ENCODE results near the gene KRT15. TPM values are rescaled to one million over a fixed set of nuclear protein-coding genes. Genes with fewer than 3 reads are reported as not detected.

The KRT15 gene
- total RNA-seq, 1 donor from 2014 or later: 0.16 TPM

DNA sequence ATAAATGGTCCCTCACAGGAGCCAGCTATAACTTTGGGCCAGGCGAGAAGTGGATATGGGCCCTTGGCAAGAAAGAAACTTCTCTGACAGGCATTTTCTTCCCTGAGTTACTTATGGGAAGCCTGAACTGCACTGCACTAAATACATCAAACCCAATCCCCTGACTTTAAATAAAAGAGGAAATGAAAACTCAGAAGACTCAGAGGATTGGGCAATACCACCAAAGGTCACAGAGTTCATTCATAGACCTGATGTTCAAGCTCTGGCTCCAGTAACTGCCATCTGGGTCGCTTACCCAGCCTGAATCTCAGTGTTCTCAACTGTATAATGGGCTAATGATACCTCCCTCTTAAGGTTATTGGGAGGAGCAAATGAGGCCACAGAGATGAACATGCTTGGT is 38.6 kb downstream of the KRT15 start:
- no peak for DNase-seq

DNA sequence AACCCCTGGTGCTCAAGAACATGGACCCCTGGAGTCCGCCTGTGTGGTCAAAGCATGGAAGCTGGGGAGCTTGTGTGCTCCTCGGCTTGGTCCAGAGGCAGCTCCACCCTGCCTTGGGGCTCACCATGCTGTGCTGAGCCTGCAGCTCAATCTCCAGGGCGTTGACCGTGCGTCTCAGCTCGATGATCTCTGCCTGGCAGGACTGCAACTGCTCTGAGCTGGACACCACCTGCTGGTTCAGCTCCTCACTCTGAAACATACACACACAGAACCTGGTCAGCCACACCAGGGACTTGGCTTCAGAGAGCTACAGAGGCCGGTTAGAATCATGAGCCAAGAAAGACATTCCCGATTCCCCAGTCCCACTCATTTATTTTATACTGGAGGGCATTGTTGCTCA is 40.5 kb downstream of the KRT15 start:
- DNase-seq: no peak

DNA sequence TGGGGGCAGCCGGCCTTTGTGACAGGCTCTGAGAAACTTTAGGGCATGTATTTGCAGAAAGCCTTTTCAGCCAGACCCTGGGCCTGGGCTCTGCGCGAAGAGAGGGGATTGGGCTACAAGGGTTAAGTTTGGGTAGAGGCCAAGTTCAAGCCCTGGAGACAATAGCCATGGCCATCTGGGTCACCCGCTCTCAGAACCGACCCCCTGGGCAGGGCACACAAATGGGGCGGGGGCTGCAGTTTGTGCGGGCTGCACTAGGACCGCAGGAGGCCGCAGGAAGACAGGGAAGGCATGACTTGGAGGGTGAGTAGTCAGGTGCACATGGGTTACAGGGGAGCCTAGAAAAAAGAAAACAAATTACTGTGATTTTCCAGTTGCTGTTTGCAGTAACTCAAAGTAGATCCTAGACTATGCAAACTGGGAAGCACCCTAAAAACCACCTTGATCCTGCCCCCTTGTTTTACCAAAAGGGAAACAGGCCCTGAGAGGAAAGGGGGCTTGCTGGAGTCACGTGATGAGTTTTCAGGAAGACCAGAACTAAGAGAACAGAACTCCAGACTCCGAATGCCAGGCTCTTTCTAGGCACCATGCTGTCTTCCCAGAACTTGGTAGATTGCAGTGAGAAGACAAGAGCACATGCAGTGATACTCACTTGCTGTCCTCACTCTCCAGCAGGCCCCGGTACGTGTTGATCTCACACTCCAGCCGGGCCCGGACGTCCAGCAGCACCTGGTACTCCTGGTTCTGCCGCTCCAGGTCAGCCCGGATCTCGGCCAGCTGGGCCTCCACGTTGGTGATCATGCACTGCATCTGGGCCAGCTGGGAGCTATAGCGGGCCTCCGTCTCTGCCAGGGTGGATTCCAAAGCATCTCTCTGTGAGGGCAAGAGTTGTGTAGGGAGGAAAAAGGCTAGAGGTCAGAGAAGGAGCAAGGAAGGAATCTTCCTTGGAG is 41.5 kb downstream of the KRT15 start:
- DNase-seq: no peak

GRCh38 chr17:41475421-41475820 is 43.3 kb downstream of the KRT15 start:
- no peak for DNase-seq

DNA sequence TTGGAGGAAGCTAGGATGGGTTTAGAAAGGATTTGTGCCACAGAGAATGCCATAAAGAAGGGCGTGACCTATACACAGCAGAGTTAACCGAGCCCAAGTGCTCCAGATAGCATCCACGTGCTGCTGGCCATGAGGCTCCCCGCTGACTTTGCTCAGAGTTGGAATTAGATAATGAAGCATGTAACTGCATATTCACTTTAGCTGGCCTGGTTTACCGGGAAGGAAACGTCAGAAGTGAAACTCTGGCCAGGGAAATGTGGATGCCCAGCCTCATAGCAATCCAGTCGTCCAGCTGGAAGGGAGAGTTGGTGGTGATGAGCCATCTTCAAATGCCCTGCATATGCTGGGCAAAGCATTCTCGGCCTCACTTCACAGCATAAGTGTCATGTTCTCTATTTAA is 43.8 kb downstream of the KRT15 start:
- no peak for DNase-seq

DNA sequence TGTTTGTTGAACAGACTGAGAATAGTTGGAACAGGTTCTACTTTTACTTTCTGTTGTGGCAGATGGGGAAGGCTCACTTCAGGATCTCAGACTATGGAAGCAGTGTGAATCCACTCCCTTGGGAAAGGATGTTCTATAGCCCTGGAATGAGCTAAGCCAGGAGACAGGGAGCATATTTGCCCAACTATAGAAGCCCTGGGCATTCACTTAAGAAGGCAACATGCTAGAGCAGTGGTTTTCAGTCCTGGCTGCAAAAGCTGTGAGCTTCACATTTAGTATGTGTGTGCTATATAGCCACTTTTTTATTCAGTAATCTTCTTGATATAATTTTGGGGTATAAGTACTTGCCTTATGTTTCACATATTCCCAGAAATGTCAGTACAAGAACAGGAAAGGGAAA is 50.3 kb downstream of the KRT15 start:
- DNase-seq: no peak

- DNase-seq: no peak
These were observed 51.1 kb downstream of the KRT15 start for GRCh38 chr17:41467561-41467960.

DNA sequence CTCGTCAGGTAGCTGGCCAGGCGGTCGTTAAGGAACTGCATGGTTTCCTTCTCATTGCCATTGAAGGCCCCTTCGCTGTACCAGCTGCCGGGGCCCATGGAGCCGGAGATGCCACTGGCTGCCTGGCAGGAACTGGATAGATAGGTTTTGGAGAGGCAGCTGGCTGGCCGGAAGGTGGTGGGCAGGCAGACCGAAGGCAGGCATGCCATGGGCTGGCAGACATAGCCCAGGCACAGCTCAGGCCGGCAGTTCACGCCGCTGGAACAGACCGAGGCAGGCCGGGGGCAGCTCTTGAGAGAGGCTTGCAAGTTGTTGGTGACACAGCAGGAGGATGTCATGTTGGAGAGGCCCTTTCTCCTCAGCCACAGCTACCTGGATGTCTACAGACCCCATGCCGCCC is 51.7 kb downstream of the KRT15 start, which contains the start of gene KRT32:
Gene KRT32 (minus strand): TSS at position 399 of the 400 bp plus-strand sequence. CDS start 61 bp downstream, at position 338.
- DNase-seq: no peak

GRCh38 chr17:41464682-41465081 is 54.0 kb downstream of the KRT15 start:
- DNase-seq: peak; percentile 61

- DNase-seq: no peak
These were observed 54.5 kb downstream of the KRT15 start for GRCh38 chr17:41464173-41464572.

- no peak for DNase-seq
These were observed 54.9 kb downstream of the KRT15 start for GRCh38 chr17:41463746-41464145.

Small RNA genes within 50 kb of the gene (small RNA-seq; reads per million reads assigned to genes)
- gene RNU2-32P: 3.3 reads per million, percentile 88 among the genes with 10 or more reads in this experiment

Other genes starting within 250 kb of the KRT15 start
- gene KRTAP9-7, start 243.2 kb downstream of the KRT15 start, total RNA-seq: not detected
- not detected for gene KRTAP29-1, start 216.0 kb downstream of the KRT15 start, total RNA-seq
- gene KRTAP16-1, start 209.6 kb downstream of the KRT15 start, total RNA-seq: not detected
- gene KRTAP17-1, start 203.2 kb downstream of the KRT15 start, total RNA-seq: not detected
- not detected for gene KRT33A, start 168.1 kb downstream of the KRT15 start, total RNA-seq
- gene KRT33B, start 149.1 kb downstream of the KRT15 start, total RNA-seq: not detected
- gene KRT34, start 136.6 kb downstream of the KRT15 start, total RNA-seq: 0.31 TPM
- gene KRT31, start 121.3 kb downstream of the KRT15 start, total RNA-seq: 0.47 TPM
- gene KRT37, start 94.3 kb downstream of the KRT15 start, total RNA-seq: not detected
- gene KRT38, start 77.9 kb downstream of the KRT15 start, total RNA-seq: not detected
- not detected for gene KRT32, start 51.5 kb downstream of the KRT15 start, total RNA-seq
- not detected for gene KRT35, start 37.7 kb downstream of the KRT15 start, total RNA-seq
- gene KRT36, start 29.0 kb downstream of the KRT15 start, total RNA-seq: not detected
- 0.78 TPM for gene KRT13, start 13.3 kb downstream of the KRT15 start, total RNA-seq
- 11.4 TPM for gene KRT19, start 9.4 kb upstream of the KRT15 start, total RNA-seq
- not detected for gene KRT9, start 53.2 kb upstream of the KRT15 start, total RNA-seq
- gene KRT14, start 68.0 kb upstream of the KRT15 start, total RNA-seq: 0.31 TPM
- not detected for gene KRT16, start 93.9 kb upstream of the KRT15 start, total RNA-seq
- gene KRT17, start 105.7 kb upstream of the KRT15 start, total RNA-seq: 0.31 TPM
- gene EIF1, start 170.0 kb upstream of the KRT15 start, total RNA-seq: 95.5 TPM
- gene GAST, start 193.4 kb upstream of the KRT15 start, total RNA-seq: not detected
- gene HAP1, start 215.8 kb upstream of the KRT15 start, total RNA-seq: 0.16 TPM

Measured in occipital lobe (tissue), 3 donors.